Measurements from ENCODE around the gene ELF3.
"Not testable (repeated sequence)": the region's sequence is repeated elsewhere in the genome, so short reads cannot be mapped to it uniquely, and the experiment has no call there.

ELF3 gene

DNA sequence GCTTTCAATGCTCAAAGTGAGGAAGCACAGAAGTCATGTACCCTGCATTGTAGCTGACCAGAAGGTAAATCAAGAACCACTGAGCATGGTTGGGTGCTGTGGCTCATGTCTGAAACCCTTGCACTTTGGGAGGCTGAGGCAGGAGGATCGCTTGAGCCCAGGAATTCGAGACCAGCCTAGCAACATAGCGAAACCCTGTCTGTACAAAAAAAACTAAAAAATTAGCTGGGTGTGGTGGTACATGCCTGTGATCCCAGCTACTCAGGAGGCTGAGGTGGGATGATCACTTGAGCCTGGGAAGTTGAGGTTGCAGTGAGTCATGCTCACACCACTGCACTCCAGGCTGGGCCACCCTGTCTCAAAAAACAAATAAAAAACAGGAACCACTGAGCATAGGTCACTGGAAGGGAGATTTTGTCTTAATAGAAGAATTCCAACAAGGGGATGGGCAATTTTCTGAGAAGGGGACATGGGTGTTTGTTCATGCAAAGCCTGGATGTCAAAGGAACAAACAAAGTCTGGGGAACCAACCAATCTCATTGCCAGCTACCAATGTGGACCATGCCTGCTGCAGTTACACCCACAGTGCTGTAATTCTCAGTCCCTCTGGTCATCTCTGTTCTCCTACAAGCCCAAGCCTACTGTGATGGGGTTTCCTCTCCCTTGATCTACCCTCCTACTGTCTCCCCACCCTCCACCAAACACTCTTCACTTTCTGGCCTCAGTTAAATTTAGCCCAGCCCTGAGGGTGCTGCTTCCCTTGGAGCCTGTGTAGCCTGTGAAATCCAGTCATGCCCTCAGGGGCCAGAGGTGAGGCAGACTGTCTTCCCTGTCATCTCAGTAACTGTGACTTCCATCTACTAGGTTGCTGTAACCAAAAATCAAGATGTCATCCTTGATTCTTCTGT, 47.9 kb downstream of the ELF3 start:
- H3K36me3 Mint-ChIP-seq (ENCODE audit: low read depth), result no peaks in the 10 kb centered on the region
- no peak overlapping the region for H3K27ac Mint-ChIP-seq
- intact Hi-C loops (cut with micrococcal nuclease), result no loop called here
- H3K4me3 Mint-ChIP-seq, result no peak overlapping the region
- H3K9me3 Mint-ChIP-seq, result no peaks in the 10 kb centered on the region
- H3K27me3 Mint-ChIP-seq, result peaks cover 7% of the 10 kb centered on the region
- H3K4me1 Mint-ChIP-seq (ENCODE audit: low read depth), result peaks cover 16% of the 10 kb centered on the region

DNA sequence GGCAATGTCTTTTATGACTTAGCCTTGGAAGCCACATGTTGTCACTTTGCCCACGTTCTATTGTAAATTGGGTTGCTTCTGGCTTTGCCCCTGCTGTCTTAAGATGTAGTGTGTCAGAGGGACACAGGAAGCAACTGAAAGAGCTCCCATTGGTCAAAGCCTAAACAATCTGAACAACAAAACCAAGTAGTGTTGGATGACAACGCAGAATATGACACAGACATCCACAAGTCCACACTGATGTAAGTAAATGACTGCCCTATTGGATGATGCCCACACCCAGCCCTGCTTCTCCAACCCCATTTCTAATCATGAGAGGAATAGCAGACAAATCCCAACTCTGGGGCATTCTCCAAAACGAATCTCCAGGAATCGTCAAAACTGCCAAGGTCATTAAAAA, 50.7 kb downstream of the ELF3 start:
- Mint-ChIP-seq H3K27me3 (peaks cover 9% of the 10 kb centered on the region), H3K36me3 (ENCODE audit: low read depth) (no peaks in the 10 kb centered on the region), H3K9me3 (no peaks in the 10 kb centered on the region), H3K4me3 (no peak overlapping the region), H3K27ac (no peak overlapping the region), H3K4me1 (ENCODE audit: low read depth) (peaks cover 16% of the 10 kb centered on the region)
- intact Hi-C loops (cut with micrococcal nuclease), result no loop called here

DNA sequence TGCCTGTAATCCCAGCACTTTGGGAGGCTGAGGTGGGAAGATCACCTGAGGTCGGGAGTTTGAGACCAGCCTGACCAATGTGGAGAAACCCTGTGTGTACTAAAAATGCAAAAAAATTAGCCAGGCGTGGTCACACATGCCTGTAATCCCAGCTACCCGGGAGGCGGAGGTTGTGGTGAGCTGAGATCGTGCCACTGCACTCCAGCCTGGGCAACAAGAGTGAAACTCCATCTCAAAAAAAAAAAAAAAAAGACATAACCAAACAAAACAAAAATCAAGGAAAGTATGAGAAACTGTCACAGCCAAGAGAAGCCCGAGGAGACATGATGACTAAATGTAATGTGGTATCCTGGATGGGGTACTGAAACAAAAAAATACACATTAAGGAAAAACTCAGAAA, 51.4 kb downstream of the ELF3 start:
- H3K4me1 Mint-ChIP-seq (ENCODE audit: low read depth), result peaks cover 10% of the 10 kb centered on the region
- H3K27ac Mint-ChIP-seq; H3K36me3 Mint-ChIP-seq (ENCODE audit: low read depth); intact Hi-C loops (cut with micrococcal nuclease); H3K9me3 Mint-ChIP-seq; H3K4me3 Mint-ChIP-seq; H3K27me3 Mint-ChIP-seq: not testable (repeated sequence)

DNA sequence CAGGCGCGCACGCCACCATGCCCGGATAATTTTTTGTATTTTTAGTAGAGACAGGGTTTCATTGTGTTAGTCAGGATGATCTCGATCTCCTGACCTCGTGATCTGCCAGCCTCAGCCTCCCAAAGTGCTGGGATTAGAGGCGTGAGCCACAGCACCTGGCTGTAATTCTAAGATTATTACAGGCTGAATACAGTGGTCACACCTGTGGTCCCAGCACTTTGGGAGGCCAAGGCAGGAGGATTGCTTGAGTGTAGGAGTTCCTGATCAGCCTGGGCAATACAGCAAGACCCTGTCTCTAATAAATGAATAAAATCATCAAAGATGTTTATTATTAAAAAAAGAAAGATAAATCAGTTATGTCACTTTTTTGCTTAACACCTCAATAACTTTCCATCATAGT, 52.2 kb downstream of the ELF3 start:
- H3K27ac Mint-ChIP-seq; H3K27me3 Mint-ChIP-seq; intact Hi-C loops (cut with micrococcal nuclease); H3K4me3 Mint-ChIP-seq; H3K36me3 Mint-ChIP-seq (ENCODE audit: low read depth); H3K9me3 Mint-ChIP-seq: not testable (repeated sequence)
- peaks cover 10% of the 10 kb centered on the region for H3K4me1 Mint-ChIP-seq (ENCODE audit: low read depth)

DNA sequence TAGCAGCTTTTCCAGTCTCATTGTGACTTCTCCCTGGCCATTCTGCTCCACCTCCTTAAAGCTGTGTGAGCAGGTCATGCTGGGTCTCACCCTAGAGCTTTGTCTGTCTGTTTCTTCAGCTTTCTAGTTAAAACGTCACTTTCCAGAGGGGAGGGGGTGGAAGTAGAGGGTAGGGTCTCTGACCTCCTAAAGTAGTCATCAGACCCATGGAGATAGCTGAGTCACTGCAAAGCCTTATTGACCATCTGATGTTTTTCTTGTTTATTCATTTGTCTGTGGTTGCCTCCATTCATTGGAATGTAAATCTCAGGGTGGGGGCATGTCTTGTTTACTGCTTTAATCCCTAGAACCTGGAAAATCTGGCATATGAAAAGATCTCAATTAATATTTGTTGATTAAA, 52.7 kb downstream of the ELF3 start:
- H3K4me1 Mint-ChIP-seq (ENCODE audit: low read depth), result peaks cover 8% of the 10 kb centered on the region
- no peak overlapping the region for H3K27ac Mint-ChIP-seq
- H3K27me3 Mint-ChIP-seq, result peaks cover 9% of the 10 kb centered on the region
- intact Hi-C loops (cut with micrococcal nuclease), result no loop called here
- H3K9me3 Mint-ChIP-seq, result no peaks in the 10 kb centered on the region
- H3K4me3 Mint-ChIP-seq, result no peak overlapping the region
- H3K36me3 Mint-ChIP-seq (ENCODE audit: low read depth), result no peaks in the 10 kb centered on the region

DNA sequence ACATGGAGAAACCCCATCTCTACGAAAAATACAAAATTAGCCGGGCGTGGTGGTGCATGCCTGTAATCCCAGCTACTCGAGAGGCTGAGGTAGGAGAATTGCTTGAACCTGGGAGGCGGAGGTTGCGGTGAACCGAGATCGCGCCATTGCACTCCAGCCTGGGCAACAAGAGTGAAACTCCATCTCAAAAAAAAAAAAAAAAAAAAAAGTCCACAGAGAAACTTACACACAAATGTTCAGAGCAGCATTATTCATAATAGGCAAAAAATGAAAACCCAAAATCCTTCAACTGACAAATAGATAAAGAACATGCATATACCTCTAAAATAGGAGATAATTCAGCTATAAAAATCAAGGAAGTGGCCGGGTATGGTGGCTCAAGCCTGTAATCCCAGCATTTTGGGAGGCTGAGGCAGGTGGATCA, 54.5 kb downstream of the ELF3 start:
- H3K4me3 Mint-ChIP-seq; H3K27ac Mint-ChIP-seq; H3K36me3 Mint-ChIP-seq (ENCODE audit: low read depth); H3K27me3 Mint-ChIP-seq; intact Hi-C loops (cut with micrococcal nuclease); H3K9me3 Mint-ChIP-seq; H3K4me1 Mint-ChIP-seq (ENCODE audit: low read depth): not testable (repeated sequence)
